ENCODE measurements around the gene SIKE1. TPM values are rescaled to one million over a fixed set of nuclear protein-coding genes. Genes with fewer than 3 reads are reported as not detected.
"Not testable (repeated sequence)": the region's sequence is repeated elsewhere in the genome, so short reads cannot be mapped to it uniquely, and the experiment has no call there.

Gene SIKE1
- 10 to 100 TPM; 33.2 to 34.9 TPM for total RNA-seq
- long read RNA-seq, full-length matches to known transcripts = 14 of 16 reads
- long read RNA-seq, partial matches to known transcripts = 1 of 16 reads
- long read RNA-seq, other reads (novel, unspliced or antisense) = 1 of 16 reads

DNA sequence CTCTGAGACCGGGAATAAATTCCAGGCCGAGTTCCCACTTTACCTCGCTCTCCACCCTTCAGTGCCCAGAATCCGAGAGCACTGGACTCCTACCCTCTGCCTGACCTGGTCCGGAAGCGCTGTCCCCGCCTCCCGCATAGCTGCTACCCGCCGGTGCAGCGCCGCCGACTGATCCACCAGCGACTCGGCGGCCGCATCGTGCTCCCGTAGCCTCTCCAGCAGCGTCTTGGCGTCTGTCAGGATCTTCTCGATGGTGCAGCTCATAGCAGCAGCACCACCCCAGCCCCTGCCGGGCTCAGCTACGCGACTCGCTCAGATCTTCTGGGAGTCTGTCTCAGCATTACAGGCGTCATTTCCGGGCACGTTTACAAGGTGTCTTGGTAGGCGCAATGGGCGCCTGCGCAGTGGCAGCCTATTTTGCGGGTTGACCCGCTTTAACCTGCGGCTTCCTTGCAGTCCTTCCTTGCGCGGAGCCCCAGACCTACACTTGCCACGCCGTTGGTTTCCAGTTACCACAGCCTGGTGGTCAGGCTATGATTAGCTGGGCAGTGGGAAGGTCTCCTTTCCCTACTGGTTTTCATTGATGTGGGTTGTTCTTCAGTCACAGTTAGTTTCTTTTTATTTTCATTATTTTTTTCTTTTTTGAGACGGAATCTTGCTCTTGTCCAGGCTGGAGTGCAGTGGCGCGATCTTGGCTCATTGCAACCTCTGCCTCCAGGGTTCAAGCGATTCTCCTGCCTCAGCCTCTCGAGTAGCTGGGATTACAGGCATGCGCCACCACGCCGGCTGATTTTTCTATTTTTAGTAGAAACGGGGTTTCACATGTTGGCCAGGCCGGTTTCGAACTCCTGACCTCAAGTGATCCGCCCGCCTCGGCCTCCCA lies at the start of gene SIKE1:
SIKE1 (minus strand) TSS at position 342 of the 883 bp plus-strand sequence; CDS start at position 264, 78 bp downstream.
- intact Hi-C loops (cut with DNase I) = no loop called here
- ATAC-seq (peak; percentile 99), DNase-seq (peak; percentile 96)

DNA sequence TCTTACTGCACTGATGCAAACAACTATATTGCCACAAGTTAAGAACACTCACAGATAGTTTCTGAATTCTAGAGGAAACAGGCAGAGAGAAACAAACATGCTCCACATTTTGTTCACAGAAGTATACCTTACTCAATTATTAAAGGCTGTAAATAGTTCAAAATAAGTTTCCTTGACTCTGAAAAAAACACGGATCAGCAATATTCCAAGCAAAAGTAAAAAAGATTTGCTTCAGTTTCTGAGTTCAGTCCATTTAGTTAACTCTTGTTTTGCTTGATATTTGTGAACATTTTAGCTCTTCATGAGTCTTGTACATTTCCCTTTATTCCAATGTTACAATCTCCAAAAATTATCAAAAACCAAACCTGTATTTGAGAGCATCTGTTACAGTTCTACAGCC lies 49.6 kb upstream of the SIKE1 start:
- intact Hi-C loops (cut with DNase I); ATAC-seq; DNase-seq: not testable (repeated sequence)

DNA sequence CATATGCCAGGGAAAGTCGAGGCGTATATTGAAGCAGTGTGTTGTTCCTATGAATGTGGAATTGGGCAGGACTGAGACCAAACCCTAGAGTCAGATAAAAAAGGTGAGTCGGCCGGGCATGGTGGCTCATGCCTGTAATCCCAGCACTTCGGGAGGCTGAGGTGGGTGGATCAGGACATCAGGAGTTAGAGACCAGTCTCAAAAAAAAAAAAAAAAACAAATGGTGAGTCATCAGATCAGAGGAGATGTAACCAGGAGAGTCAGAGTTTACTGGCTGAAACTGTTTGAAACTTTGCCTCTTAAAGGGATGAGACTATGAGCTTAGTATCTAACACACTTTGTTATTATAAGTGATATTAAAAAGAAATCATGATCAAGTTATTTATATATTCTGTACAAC lies 47.8 kb upstream of the SIKE1 start:
- DNase-seq (no peak), ATAC-seq (no peak)
- intact Hi-C loops (cut with DNase I) = no loop called here

GRCh38 chr1:114821978-114822377 lies 41.5 kb upstream of the SIKE1 start:
- intact Hi-C loops (cut with DNase I) = no loop called here
- ATAC-seq = no peak
- no peak for DNase-seq

GRCh38 chr1:114820392-114820791 lies 39.9 kb upstream of the SIKE1 start:
- ATAC-seq = no peak
- no peak for DNase-seq
- intact Hi-C loops (cut with DNase I) = no loop called here

DNA sequence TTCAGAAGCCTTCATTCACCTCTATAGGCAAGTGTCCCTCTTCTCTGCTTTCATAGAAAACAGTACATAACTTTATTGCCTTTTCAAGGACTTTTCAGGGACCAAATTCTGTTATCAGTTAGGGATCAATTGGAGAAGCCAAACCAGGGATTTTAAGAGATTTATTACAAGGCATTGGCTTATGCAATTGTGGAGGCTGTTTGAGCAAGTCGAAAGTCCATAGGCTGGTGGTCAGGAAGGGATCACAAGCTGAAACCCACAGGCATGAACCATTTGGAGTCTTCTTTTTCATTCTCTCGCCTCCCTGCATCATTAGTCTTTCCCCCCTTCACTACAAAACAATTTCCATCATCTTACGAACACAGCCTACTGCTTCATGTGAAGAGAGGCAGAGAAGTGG lies 39.4 kb upstream of the SIKE1 start:
- intact Hi-C loops (cut with DNase I) = no loop called here
- no peak for ATAC-seq
- no peak for DNase-seq

GRCh38 chr1:114804449-114804848 lies 24.0 kb upstream of the SIKE1 start:
- intact Hi-C loops (cut with DNase I); ATAC-seq; DNase-seq: not testable (repeated sequence)

GRCh38 chr1:114803001-114803400 lies 22.5 kb upstream of the SIKE1 start:
- intact Hi-C loops (cut with DNase I) = no loop called here
- DNase-seq (no peak), ATAC-seq (no peak)

GRCh38 chr1:114794038-114794437 lies 13.6 kb upstream of the SIKE1 start:
- DNase-seq (no peak), ATAC-seq (no peak)
- intact Hi-C loops (cut with DNase I) = no loop called here

- DNase-seq; ATAC-seq; intact Hi-C loops (cut with DNase I): not testable (repeated sequence)
Measured at GRCh38 chr1:114790581-114790980, 10.1 kb upstream of the SIKE1 start.

- intact Hi-C loops (cut with DNase I); DNase-seq; ATAC-seq: not testable (repeated sequence)
Measured at GRCh38 chr1:114786440-114786839, 6.0 kb upstream of the SIKE1 start.

GRCh38 chr1:114782476-114782875 lies 2.0 kb upstream of the SIKE1 start:
- DNase-seq (no peak), ATAC-seq (no peak)
- intact Hi-C loops (cut with DNase I) = no loop called here

DNA sequence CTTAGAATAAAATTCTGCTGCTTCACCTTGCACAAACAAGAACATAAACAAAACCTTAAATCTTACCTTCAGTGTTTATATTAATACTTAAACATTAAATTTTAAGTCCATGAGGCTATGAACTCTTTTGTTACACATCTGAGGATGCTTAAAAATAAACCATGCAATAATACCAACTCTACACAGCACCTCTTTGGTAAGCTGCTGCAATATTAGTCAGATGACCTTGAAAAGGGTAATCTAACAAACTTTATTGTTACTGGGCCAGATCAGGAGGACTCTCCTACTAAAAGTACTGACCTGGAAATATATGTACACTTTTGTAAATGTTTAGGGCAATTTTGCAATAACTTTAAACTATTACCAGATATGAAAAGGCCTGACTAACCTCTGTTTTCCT lies 763 bp downstream of the SIKE1 start:
- ATAC-seq (no peak), DNase-seq (no peak)
- intact Hi-C loops (cut with DNase I) = no loop called here

- DNase-seq; intact Hi-C loops (cut with DNase I); ATAC-seq: not testable (repeated sequence)
Measured at GRCh38 chr1:114776726-114777125, 3.8 kb downstream of the SIKE1 start.

- ATAC-seq (no peak), DNase-seq (no peak)
- intact Hi-C loops (cut with DNase I) = no loop called here
Measured at GRCh38 chr1:114771992-114772391, 8.5 kb downstream of the SIKE1 start.

- DNase-seq = no peak
- ATAC-seq = no peak
- intact Hi-C loops (cut with DNase I) = no loop called here
Measured at GRCh38 chr1:114770989-114771388, 9.5 kb downstream of the SIKE1 start.

GRCh38 chr1:114764689-114765088 lies 15.8 kb downstream of the SIKE1 start:
- DNase-seq (no peak), ATAC-seq (no peak)
- intact Hi-C loops (cut with DNase I) = no loop called here

DNA sequence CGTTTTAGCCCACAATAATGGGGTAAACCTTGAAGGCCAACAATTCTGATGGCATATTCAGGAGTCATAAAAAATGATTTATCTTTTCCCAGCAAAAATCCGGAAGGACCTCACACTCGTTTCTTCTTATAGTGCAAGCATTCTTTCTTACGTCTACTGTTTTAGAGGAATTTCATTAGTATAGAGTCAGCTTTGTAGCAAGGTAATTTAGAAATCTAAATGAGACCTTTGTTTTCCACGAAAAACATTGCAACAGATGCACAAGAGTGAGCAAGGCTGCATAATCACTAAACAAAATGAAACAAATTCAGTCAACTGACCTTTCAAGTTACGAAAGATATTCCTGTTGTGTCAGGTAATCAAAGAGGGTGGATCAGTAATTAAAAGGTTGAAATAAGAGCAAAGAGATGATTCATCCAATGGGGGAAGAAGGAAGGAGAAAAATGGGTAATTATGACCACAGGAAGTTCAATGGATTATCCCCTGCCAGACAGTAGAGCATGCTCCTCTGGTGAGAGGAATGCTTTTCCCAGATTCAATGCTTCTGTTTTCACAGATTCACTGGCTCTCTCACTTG lies 22.1 kb downstream of the SIKE1 start:
- no peak for ATAC-seq
- no peak for DNase-seq
- intact Hi-C loops (cut with DNase I) = loop anchor here in 1 of 2 donors (10.0 kb wide), 1 partner anchor 174 kb away; the partner anchor contains the start of gene BCAS2

DNA sequence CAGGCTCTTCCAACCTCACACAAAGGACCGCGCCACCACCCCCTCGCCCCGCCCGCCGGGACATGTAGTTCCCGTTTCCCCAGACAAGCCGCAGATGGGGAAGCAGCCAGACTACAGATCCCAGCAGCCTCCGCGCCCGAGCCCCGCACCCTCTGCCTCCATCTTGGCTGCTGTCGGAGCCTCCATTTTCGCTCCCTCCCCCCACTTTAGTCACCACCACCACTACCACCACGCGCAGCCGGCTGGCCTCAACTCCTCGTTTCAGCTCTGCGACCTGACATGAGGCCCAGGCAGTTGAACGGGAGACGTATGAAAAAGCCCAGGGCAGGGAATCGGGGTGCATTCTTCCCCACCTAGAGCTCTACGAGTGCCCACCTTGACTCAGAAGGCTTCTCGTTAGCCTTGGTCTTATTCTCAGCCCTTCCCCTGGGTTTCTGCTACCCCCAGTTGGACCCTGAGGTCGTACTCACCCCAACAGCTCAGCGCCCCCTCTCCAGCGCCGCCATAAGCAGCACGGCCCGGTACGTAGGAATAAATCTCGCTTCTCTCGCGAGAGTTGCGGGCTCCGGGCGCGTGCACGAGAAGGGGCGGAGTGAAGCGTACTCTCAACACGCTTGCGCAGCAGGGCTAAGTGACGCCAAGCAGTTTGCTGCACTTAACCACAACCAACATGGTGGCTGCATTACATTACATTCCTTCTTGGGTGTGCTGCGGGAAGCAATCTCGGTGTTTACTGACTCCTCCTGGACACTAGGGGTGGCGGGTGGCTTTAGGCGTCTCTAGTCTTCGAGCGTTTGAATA lies 22.8 kb downstream of the SIKE1 start, which contains the start of gene CSDE1:
CSDE1 (minus strand) TSS at position 530 of the 801 bp plus-strand sequence. CDS start 18,094 bp downstream, outside the sequence.
- intact Hi-C loops (cut with DNase I) = loop anchor here in 1 of 2 donors (10.0 kb wide), 1 partner anchor 173 kb away; the partner anchor contains the start of gene BCAS2
- DNase-seq (peak; percentile 98), ATAC-seq (peak; percentile 98)

Measured in left cardiac atrium (tissue), 4 donors.